ENCODE data around the gene NEK7.

NEK7 gene

GRCh38 chr1:198231779-198232178 is 75.0 kb downstream of the NEK7 start:
- Histone ChIP-seq H3K4me1 (ENCODE audit: control insufficient read depth, insufficient read depth, low read length) (peaks cover 1% of the 10 kb centered on the region; the same call in 1 of the 2 replicates), H3K9me3 (ENCODE audit: control insufficient read depth, insufficient read depth, low read length) (no peaks in the 10 kb centered on the region), H3K4me3 (ENCODE audit: low read length) (no peak overlapping the region), H3K27ac (ENCODE audit: low read length) (no peak overlapping the region), H3K36me3 (ENCODE audit: control insufficient read depth, insufficient read depth, low read length) (no peaks in the 10 kb centered on the region), H3K27me3 (ENCODE audit: control insufficient read depth, insufficient read depth, low read length) (no peaks in the 10 kb centered on the region)
- DNase-seq (ENCODE audit: low read depth, low spot score), result no peak
- no CpG with 5 or more reads among the region's 3 CpGs for WGBS (ENCODE audit: insufficient coverage, insufficient read length)

DNA sequence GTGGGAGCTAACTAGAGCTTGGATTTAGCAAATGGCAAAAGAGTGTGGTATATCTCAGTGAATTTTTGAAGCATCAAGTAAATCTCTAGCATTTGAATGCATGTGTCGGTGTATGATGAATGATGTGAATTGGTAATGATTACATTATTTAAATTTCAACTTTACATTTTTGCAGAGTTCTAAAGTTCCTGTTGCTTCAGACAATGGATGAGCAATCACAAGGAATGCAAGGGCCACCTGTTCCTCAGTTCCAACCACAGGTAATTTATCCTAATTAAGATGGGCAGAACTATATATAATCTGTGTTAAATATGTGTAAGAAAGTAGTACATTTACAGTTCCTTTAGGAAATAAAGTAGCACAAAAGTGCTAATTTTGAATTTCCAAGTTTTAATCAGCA is 75.6 kb downstream of the NEK7 start:
- no peaks in the 10 kb centered on the region for H3K27me3 ChIP-seq (ENCODE audit: control insufficient read depth, insufficient read depth, low read length)
- no peak overlapping the region for H3K27ac ChIP-seq (ENCODE audit: low read length)
- no peak for DNase-seq (ENCODE audit: low read depth, low spot score)
- no peaks in the 10 kb centered on the region for H3K36me3 ChIP-seq (ENCODE audit: control insufficient read depth, insufficient read depth, low read length)
- H3K4me1 ChIP-seq (ENCODE audit: control insufficient read depth, insufficient read depth, low read length), result peaks cover 1% of the 10 kb centered on the region; the same call in 1 of the 2 replicates
- 100% methylated on average over 1 of the region's 1 CpG for WGBS (ENCODE audit: insufficient coverage, insufficient read length)
- H3K9me3 ChIP-seq (ENCODE audit: control insufficient read depth, insufficient read depth, low read length), result no peaks in the 10 kb centered on the region
- no peak overlapping the region for H3K4me3 ChIP-seq (ENCODE audit: low read length)

GRCh38 chr1:198232940-198233675 is 76.3 kb downstream of the NEK7 start:
- WGBS (ENCODE audit: insufficient coverage, insufficient read length), result no CpG with 5 or more reads among the region's 3 CpGs
- DNase-seq (ENCODE audit: low read depth, low spot score), result no peak
- Histone ChIP-seq H3K27me3 (ENCODE audit: control insufficient read depth, insufficient read depth, low read length) (no peaks in the 10 kb centered on the region), H3K36me3 (ENCODE audit: control insufficient read depth, insufficient read depth, low read length) (no peaks in the 10 kb centered on the region), H3K9me3 (ENCODE audit: control insufficient read depth, insufficient read depth, low read length) (no peaks in the 10 kb centered on the region), H3K27ac (ENCODE audit: low read length) (no peak overlapping the region), H3K4me1 (ENCODE audit: control insufficient read depth, insufficient read depth, low read length) (peaks cover 1% of the 10 kb centered on the region; the same call in 1 of the 2 replicates), H3K4me3 (ENCODE audit: low read length) (no peak overlapping the region)

DNA sequence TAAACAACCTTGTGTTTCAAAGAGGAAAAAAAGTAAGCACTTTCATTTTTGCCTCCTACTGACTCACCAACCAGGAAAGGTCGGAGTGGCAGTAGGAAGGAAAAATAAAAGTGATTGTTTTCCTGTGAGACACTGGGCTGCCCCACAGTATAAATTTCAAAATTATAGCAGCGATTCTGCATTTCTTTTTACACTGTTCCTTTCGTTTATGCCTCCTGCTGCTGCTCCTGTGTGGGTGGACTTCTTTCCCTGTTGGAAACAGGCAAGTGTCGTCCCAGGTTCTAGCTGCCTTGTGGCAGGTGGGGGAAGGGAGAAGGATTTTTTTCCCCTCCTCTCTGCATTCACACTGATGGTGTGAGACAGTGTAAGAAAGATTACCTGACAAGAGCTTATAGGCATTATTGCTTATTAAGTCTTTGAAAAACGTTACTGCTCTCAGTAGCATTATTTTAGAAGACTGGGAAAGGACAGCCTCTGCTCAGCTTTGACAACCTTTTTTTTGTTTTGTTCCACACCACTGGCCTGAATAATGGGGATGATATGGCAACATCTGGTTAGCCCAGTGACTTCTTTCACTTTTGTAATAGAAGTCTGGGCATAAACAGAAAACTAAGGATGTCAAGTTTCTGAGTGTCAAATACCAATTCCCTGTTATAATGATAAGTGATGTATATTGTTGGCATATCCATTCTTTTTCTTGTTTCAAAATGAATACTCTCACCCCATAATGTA is 77.9 kb downstream of the NEK7 start:
- no peaks in the 10 kb centered on the region for H3K36me3 ChIP-seq (ENCODE audit: control insufficient read depth, insufficient read depth, low read length)
- WGBS (ENCODE audit: insufficient coverage, insufficient read length), result no CpG with 5 or more reads among the region's 5 CpGs
- H3K27ac ChIP-seq (ENCODE audit: low read length), result no peak overlapping the region
- H3K27me3 ChIP-seq (ENCODE audit: control insufficient read depth, insufficient read depth, low read length), result no peaks in the 10 kb centered on the region
- H3K9me3 ChIP-seq (ENCODE audit: control insufficient read depth, insufficient read depth, low read length), result no peaks in the 10 kb centered on the region
- no peak for DNase-seq (ENCODE audit: low read depth, low spot score)
- peaks cover 1% of the 10 kb centered on the region; the same call in 1 of the 2 replicates for H3K4me1 ChIP-seq (ENCODE audit: control insufficient read depth, insufficient read depth, low read length)
- no peak overlapping the region for H3K4me3 ChIP-seq (ENCODE audit: low read length)

DNA sequence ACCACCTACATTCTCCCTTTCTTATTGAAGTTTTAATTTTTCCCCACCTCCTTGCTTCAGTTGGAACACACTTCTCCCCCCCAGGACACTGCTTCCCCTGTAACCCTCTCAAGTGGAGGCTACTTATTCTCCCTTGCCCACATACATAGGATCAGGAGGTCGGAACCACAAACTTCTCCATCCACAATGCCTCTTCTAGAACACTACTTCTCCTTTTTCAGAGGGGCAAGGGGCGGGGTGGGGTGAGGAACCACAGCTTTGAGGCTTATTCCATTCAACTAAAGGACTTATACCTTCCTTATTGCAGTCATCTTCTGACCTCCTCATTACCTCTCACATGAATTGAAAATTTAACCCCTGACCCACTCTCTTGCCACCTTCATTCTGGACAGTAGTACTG is 81.3 kb downstream of the NEK7 start:
- Histone ChIP-seq H3K9me3 (ENCODE audit: control insufficient read depth, insufficient read depth, low read length) (no peaks in the 10 kb centered on the region), H3K36me3 (ENCODE audit: control insufficient read depth, insufficient read depth, low read length) (no peaks in the 10 kb centered on the region), H3K4me1 (ENCODE audit: control insufficient read depth, insufficient read depth, low read length) (peaks cover 1% of the 10 kb centered on the region; the same call in 1 of the 2 replicates), H3K4me3 (ENCODE audit: low read length) (no peak overlapping the region), H3K27me3 (ENCODE audit: control insufficient read depth, insufficient read depth, low read length) (no peaks in the 10 kb centered on the region), H3K27ac (ENCODE audit: low read length) (no peak overlapping the region)
- DNase-seq (ENCODE audit: low read depth, low spot score), result no peak
- WGBS (ENCODE audit: insufficient coverage, insufficient read length), result no CpG with 5 or more reads among the region's 2 CpGs

DNA sequence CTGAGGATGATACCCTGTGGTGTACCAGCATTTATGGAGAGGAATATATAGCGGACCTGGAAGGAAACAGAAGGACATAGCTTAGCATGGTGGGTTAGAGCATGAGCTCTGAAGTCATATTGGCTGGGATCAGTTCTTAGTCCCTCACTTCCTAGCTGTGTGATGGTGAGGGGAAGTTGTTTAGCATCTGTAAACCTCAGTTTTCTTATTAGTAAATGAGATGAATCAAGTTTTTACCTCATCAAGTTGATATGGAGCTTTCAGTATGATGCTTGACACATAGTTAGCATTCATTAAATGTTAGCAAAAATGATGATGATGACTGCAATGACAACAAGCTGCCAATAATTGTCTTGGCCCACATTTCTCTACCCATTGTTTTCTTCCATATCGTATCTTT is 84.8 kb downstream of the NEK7 start:
- no peak for DNase-seq (ENCODE audit: low read depth, low spot score)
- Histone ChIP-seq H3K4me1 (ENCODE audit: control insufficient read depth, insufficient read depth, low read length) (peaks cover 3% of the 10 kb centered on the region; the same call in 1 of the 2 replicates), H3K36me3 (ENCODE audit: control insufficient read depth, insufficient read depth, low read length) (no peaks in the 10 kb centered on the region), H3K27ac (ENCODE audit: low read length) (no peak overlapping the region), H3K4me3 (ENCODE audit: low read length) (no peak overlapping the region), H3K27me3 (ENCODE audit: control insufficient read depth, insufficient read depth, low read length) (no peaks in the 10 kb centered on the region), H3K9me3 (ENCODE audit: control insufficient read depth, insufficient read depth, low read length) (no peaks in the 10 kb centered on the region)
- no CpG with 5 or more reads among the region's 2 CpGs for WGBS (ENCODE audit: insufficient coverage, insufficient read length)

GRCh38 chr1:198244772-198245171 is 88.0 kb downstream of the NEK7 start:
- H3K9me3 ChIP-seq (ENCODE audit: control insufficient read depth, insufficient read depth, low read length), result no peaks in the 10 kb centered on the region
- no peaks in the 10 kb centered on the region for H3K27me3 ChIP-seq (ENCODE audit: control insufficient read depth, insufficient read depth, low read length)
- H3K4me3 ChIP-seq (ENCODE audit: low read length), result no peak overlapping the region
- no peak overlapping the region for H3K27ac ChIP-seq (ENCODE audit: low read length)
- H3K36me3 ChIP-seq (ENCODE audit: control insufficient read depth, insufficient read depth, low read length), result no peaks in the 10 kb centered on the region
- DNase-seq (ENCODE audit: low read depth, low spot score), result no peak
- peaks cover 3% of the 10 kb centered on the region; the same call in 1 of the 2 replicates for H3K4me1 ChIP-seq (ENCODE audit: control insufficient read depth, insufficient read depth, low read length)

- H3K4me1 ChIP-seq (ENCODE audit: control insufficient read depth, insufficient read depth, low read length), result peaks cover 3% of the 10 kb centered on the region; the same call in 1 of the 2 replicates
- H3K4me3 ChIP-seq (ENCODE audit: low read length), result no peak overlapping the region
- H3K27ac ChIP-seq (ENCODE audit: low read length), result no peak overlapping the region
- no CpG with 5 or more reads among the region's 2 CpGs for WGBS (ENCODE audit: insufficient coverage, insufficient read length)
- H3K9me3 ChIP-seq (ENCODE audit: control insufficient read depth, insufficient read depth, low read length), result no peaks in the 10 kb centered on the region
- no peaks in the 10 kb centered on the region for H3K27me3 ChIP-seq (ENCODE audit: control insufficient read depth, insufficient read depth, low read length)
- no peaks in the 10 kb centered on the region for H3K36me3 ChIP-seq (ENCODE audit: control insufficient read depth, insufficient read depth, low read length)
- no peak for DNase-seq (ENCODE audit: low read depth, low spot score)
These were observed 88.6 kb downstream of the NEK7 start for GRCh38 chr1:198245379-198245778.

GRCh38 chr1:198246337-198246736 is 89.5 kb downstream of the NEK7 start:
- no CpG with 5 or more reads among the region's 7 CpGs for WGBS (ENCODE audit: insufficient coverage, insufficient read length)
- no peak for DNase-seq (ENCODE audit: low read depth, low spot score)
- Histone ChIP-seq H3K4me1 (ENCODE audit: control insufficient read depth, insufficient read depth, low read length) (peaks cover 3% of the 10 kb centered on the region; the same call in 1 of the 2 replicates), H3K27ac (ENCODE audit: low read length) (no peak overlapping the region), H3K9me3 (ENCODE audit: control insufficient read depth, insufficient read depth, low read length) (no peaks in the 10 kb centered on the region), H3K27me3 (ENCODE audit: control insufficient read depth, insufficient read depth, low read length) (no peaks in the 10 kb centered on the region), H3K4me3 (ENCODE audit: low read length) (no peak overlapping the region), H3K36me3 (ENCODE audit: control insufficient read depth, insufficient read depth, low read length) (no peaks in the 10 kb centered on the region)

DNA sequence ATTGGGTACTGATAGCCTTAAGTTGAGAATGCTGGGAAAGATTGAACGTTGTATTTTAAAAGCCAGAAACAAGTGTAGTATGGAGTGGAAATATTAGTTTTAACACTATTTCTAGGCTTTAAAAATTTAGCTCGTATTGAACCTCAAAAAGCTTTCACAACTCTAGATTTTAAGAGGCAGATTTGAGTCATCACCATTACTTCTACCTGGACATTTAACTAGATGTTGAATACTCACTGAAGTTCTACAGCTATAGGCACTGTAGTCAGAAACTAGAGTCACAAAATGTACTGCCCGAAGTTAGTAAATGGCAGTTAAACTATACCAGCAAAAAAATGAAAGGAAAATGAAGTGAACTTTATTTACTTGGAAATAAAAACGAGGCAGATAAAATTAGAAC is 96.5 kb downstream of the NEK7 start:
- no peaks in the 10 kb centered on the region for H3K9me3 ChIP-seq (ENCODE audit: control insufficient read depth, insufficient read depth, low read length)
- H3K4me3 ChIP-seq (ENCODE audit: low read length), result no peak overlapping the region
- H3K36me3 ChIP-seq (ENCODE audit: control insufficient read depth, insufficient read depth, low read length), result no peaks in the 10 kb centered on the region
- H3K27ac ChIP-seq (ENCODE audit: low read length), result no peak overlapping the region
- H3K27me3 ChIP-seq (ENCODE audit: control insufficient read depth, insufficient read depth, low read length), result no peaks in the 10 kb centered on the region
- DNase-seq (ENCODE audit: low read depth, low spot score), result no peak
- H3K4me1 ChIP-seq (ENCODE audit: control insufficient read depth, insufficient read depth, low read length), result no peaks in the 10 kb centered on the region; the same call in none of the 2 replicates
- 100% methylated on average over 1 of the region's 4 CpGs for WGBS (ENCODE audit: insufficient coverage, insufficient read length)

Data from iPS DF 6.9 (cell line).